GM23338 (cell line): Measurements from ENCODE around the gene GRIN2A. TPM values are rescaled to one million over a fixed set of nuclear protein-coding genes. Genes with fewer than 3 reads are reported as not detected.

Source experiments
- ATAC-seq: fragments of 200-7000 bp; cut with Tn5 transposase; 3 replicates; pipeline ENCODE4 v1.9.1; 2020
- DNase-seq: peaks from one replicate; pipeline ENCODE4 v3.0.0-alpha.2; 2015; ENCODE audit warnings: low spot score
- H2AFZ ChIP-seq: fragments of 200-600 bp; sonication (generic); 2 replicates; pipeline ENCODE4 v1.8.0; 2016; ENCODE audit warnings: antibody characterized with exemption, mild to moderate bottlenecking, moderate library complexity
- H3F3A ChIP-seq: fragments of 200-600 bp; sonication (generic); replicated peaks from 2 replicates; pipeline ENCODE4 v1.8.0; 2017; ENCODE audit warnings: antibody characterized with exemption, mixed run types, low read depth
- H3K27ac ChIP-seq: fragments of 200-600 bp; sonication (generic); 2 replicates; pipeline ENCODE4 v1.6.1; 2016; ENCODE audit warnings: low read depth
- H3K27me3 ChIP-seq: fragments of 200-600 bp; sonication (generic); 2 replicates; pipeline ENCODE4 v1.8.0; 2016; ENCODE audit warnings: mild to moderate bottlenecking, mixed run types, moderate library complexity; ENCODE audit not compliant: insufficient read depth
- H3K36me3 ChIP-seq: fragments of 200-600 bp; sonication (generic); 2 replicates; pipeline ENCODE4 v1.8.0; 2016; ENCODE audit warnings: mild to moderate bottlenecking; ENCODE audit not compliant: insufficient read depth
- H3K4me1 ChIP-seq: fragments of 200-600 bp; sonication (generic); 2 replicates; pipeline ENCODE4 v1.8.0; 2016; ENCODE audit warnings: mild to moderate bottlenecking, moderate library complexity; ENCODE audit not compliant: insufficient read depth
- H3K4me2 ChIP-seq: fragments of 200-600 bp; sonication (generic); 2 replicates; pipeline ENCODE4 v1.7.1; 2017; ENCODE audit warnings: mixed run types
- H3K4me3 ChIP-seq: fragments of 200-600 bp; sonication (generic); 2 replicates; pipeline ENCODE4 v1.6.1; 2016; ENCODE audit warnings: mixed run types
- H3K79me2 ChIP-seq: fragments of 200-600 bp; sonication (generic); replicated peaks from 2 replicates; pipeline ENCODE4 v1.8.0; 2017; ENCODE audit warnings: mild to moderate bottlenecking; ENCODE audit not compliant: insufficient read depth
- H3K9me2 ChIP-seq: fragments of 200-600 bp; sonication (generic); 2 replicates; pipeline ENCODE4 v1.8.0; 2017; ENCODE audit not compliant: insufficient read depth
- H4K20me1 ChIP-seq: fragments of 200-600 bp; sonication (generic); replicated peaks from 2 replicates; pipeline ENCODE4 v1.8.0; 2017; ENCODE audit warnings: mild to moderate bottlenecking; ENCODE audit not compliant: insufficient read depth
- H3K27ac Mint-ChIP-seq: 2 replicates; pipeline ENCODE4 v1.8.0; 2020; ENCODE audit warnings: inconsistent platforms, mild to moderate bottlenecking, moderate library complexity, mixed read lengths
- H3K27me3 Mint-ChIP-seq: 3 replicates; pipeline ENCODE4 v1.8.0; 2022; ENCODE audit warnings: low read depth, mild to moderate bottlenecking, moderate library complexity, mixed read lengths, inconsistent platforms; ENCODE audit not compliant: insufficient read depth, poor library complexity
- H3K36me3 Mint-ChIP-seq: 3 replicates; pipeline ENCODE4 v1.8.0; 2021; ENCODE audit warnings: low read depth, mild to moderate bottlenecking, inconsistent platforms, moderate library complexity, mixed read lengths
- H3K4me1 Mint-ChIP-seq: 3 replicates; pipeline ENCODE4 v1.8.0; 2020; ENCODE audit warnings: mild to moderate bottlenecking, inconsistent platforms, mixed read lengths
- H3K4me3 Mint-ChIP-seq: 3 replicates; pipeline ENCODE4 v1.8.0; 2021; ENCODE audit warnings: moderate library complexity, mild to moderate bottlenecking, inconsistent platforms, mixed read lengths
- H3K9me3 Mint-ChIP-seq: 3 replicates; pipeline ENCODE4 v1.8.0; 2020; ENCODE audit warnings: moderate library complexity, mild to moderate bottlenecking, inconsistent platforms, mixed read lengths
- EZH2 ChIP-seq: fragments of 200-600 bp; sonication (generic); IDR thresholded peaks from one replicate; pipeline ENCODE4 v1.8.0; 2017; ENCODE audit warnings: antibody characterized with exemption, mild to moderate bottlenecking, low read depth; ENCODE audit not compliant: unreplicated experiment
- EZH2phosphoT487 ChIP-seq: fragments of 200-600 bp; sonication (generic); IDR thresholded peaks from one replicate; pipeline ENCODE4 v1.8.1; 2018; ENCODE audit warnings: antibody characterized with exemption; ENCODE audit not compliant: unreplicated experiment
- JUNB ChIP-seq: IDR thresholded peaks from one replicate; pipeline ENCODE4 v1.6.1; 2016; ENCODE audit warnings: antibody characterized with exemption; ENCODE audit not compliant: unreplicated experiment
- NANOG ChIP-seq: IDR thresholded peaks from 2 replicates; pipeline ENCODE4 v1.6.1; 2016; ENCODE audit warnings: antibody characterized with exemption, borderline replicate concordance
- POLR2AphosphoS5 ChIP-seq: IDR thresholded peaks from 2 replicates; pipeline ENCODE4 v1.6.1; 2016; ENCODE audit warnings: antibody characterized with exemption, low read depth
- REST ChIP-seq: IDR thresholded peaks from one replicate; pipeline ENCODE4 v1.6.1; 2018; ENCODE audit warnings: antibody characterized with exemption; ENCODE audit not compliant: unreplicated experiment
- STAT1 ChIP-seq: IDR thresholded peaks from one replicate; pipeline ENCODE4 v1.6.1; 2016; ENCODE audit warnings: antibody characterized with exemption; ENCODE audit not compliant: unreplicated experiment
- ZNF114 ChIP-seq: fragments of 250-450 bp; sonication (Bioruptor Pico); IDR thresholded peaks from 2 replicates; pipeline ENCODE4 v1.5.0; 2020; ENCODE audit warnings: mild to moderate bottlenecking, moderate library complexity
- polyA plus RNA-seq: library from polyadenylated mRNA; unstranded; fragments of >200 nt; fragmentation: Nextera tagmentation; extraction: Ambion mirVana; gene quantifications from 2 replicates; pipeline ENCODE4 v1.2.1, GENCODE V29; 2016
- total RNA-seq: library from RNA; depleted of rRNA; stranded (reverse); fragments of >200 nt; shearing (Covaris generic); gene quantifications from 2 replicates; pipeline ENCODE4 v1.2.3, GENCODE V29; 2014
- TF ChIP-seq, protein P1 (sequence below): IDR thresholded peaks from 2 replicates; pipeline ENCODE4 v1.6.1; 2016; ENCODE audit warnings: antibody characterized with exemption
- TF ChIP-seq, protein P2 (sequence below), 2 experiments: fragments of 200-600 bp in 1 of 2; sonication (generic) in 1 of 2; conservative IDR thresholded peaks; 2 replicates each; pipeline versions ENCODE4 v1.5.1 to v1.6.1; 2016 to 2017; ENCODE audit warnings: antibody characterized with exemption in 2 of 2, low read depth in 2 of 2, mild to moderate bottlenecking in 2 of 2, moderate library complexity in 1 of 2

The GRIN2A gene
- total and polyA plus RNA-seq, 2 experiments from 2014 or later = 0.89 to 5.1 TPM

DNA sequence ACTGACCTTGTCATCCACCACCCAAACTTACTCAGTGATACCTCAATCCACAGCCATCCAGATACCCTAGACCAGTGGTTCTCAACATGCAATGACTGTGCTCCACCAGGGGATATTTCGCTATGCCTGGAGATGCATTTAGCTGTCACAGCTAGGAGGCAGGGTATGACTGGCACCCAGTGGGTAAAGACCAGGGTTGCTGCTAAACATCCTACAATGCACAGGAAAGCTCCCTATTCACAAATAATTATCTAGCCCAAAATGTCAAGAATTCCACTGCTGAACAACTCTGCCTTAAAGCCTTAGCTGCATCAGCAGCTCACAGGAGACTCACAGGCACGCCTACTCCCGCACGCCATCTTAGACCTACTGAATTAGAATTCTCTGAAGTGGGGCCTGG lies 212.6 kb downstream of the GRIN2A start:
- Mint-ChIP-seq H3K36me3 (peaks cover 4% of the 10 kb centered on the region; the same call in 2 of the 3 replicates), H3K27me3 (peaks cover 17% of the 10 kb centered on the region), H3K4me1 (peaks cover 40% of the 10 kb centered on the region), H3K27ac (no peak overlapping the region), H3K4me3 (no peak overlapping the region), H3K9me3 (peaks cover 7% of the 10 kb centered on the region; the same call in 2 of the 3 replicates)
- Histone ChIP-seq H3K27ac (no peak overlapping the region), H2AFZ (no peak overlapping the region), H3K9me2 (peaks cover 2% of the 10 kb centered on the region; the same call in 1 of the 2 replicates), H3F3A (no peaks in the 10 kb centered on the region), H3K36me3 (no peaks in the 10 kb centered on the region), H3K27me3 (peaks cover 37% of the 10 kb centered on the region), H3K4me3 (no peak overlapping the region), H3K79me2 (no peaks in the 10 kb centered on the region), H3K4me1 (peaks cover 38% of the 10 kb centered on the region), H3K4me2 (no peak overlapping the region), H4K20me1 (no peaks in the 10 kb centered on the region)
- DNase-seq = no peak
- no peak for ATAC-seq
- TF ChIP-seq JUNB (no peak), ZNF114 (CRISPR knock-in tag) (no peak), EZH2 (no peak), REST (no peak), POLR2AphosphoS5 (no peak), STAT1 (no peak), NANOG (no peak), EZH2phosphoT487 (no peak)
- TF ChIP-seq, protein P1, sequence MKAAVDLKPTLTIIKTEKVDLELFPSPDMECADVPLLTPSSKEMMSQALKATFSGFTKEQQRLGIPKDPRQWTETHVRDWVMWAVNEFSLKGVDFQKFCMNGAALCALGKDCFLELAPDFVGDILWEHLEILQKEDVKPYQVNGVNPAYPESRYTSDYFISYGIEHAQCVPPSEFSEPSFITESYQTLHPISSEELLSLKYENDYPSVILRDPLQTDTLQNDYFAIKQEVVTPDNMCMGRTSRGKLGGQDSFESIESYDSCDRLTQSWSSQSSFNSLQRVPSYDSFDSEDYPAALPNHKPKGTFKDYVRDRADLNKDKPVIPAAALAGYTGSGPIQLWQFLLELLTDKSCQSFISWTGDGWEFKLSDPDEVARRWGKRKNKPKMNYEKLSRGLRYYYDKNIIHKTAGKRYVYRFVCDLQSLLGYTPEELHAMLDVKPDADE = no peak
- TF ChIP-seq, protein P2, sequence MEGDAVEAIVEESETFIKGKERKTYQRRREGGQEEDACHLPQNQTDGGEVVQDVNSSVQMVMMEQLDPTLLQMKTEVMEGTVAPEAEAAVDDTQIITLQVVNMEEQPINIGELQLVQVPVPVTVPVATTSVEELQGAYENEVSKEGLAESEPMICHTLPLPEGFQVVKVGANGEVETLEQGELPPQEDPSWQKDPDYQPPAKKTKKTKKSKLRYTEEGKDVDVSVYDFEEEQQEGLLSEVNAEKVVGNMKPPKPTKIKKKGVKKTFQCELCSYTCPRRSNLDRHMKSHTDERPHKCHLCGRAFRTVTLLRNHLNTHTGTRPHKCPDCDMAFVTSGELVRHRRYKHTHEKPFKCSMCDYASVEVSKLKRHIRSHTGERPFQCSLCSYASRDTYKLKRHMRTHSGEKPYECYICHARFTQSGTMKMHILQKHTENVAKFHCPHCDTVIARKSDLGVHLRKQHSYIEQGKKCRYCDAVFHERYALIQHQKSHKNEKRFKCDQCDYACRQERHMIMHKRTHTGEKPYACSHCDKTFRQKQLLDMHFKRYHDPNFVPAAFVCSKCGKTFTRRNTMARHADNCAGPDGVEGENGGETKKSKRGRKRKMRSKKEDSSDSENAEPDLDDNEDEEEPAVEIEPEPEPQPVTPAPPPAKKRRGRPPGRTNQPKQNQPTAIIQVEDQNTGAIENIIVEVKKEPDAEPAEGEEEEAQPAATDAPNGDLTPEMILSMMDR (conservative IDR thresholded peaks at IDR 0.05; ENCODE audit: low read depth in 2 of 2) = no peak
